GM12892 (cell line): ENCODE measurements around the gene CPPED1.

ENCODE experiments used
- POLR2A ChIP-seq: IDR thresholded peaks from 2 replicates; pipeline ENCODE4 v1.6.1; 2011; ENCODE audit warnings: low read depth, low read length, control low read depth
- POLR2AphosphoS5 ChIP-seq: IDR thresholded peaks from 2 replicates; pipeline ENCODE4 v1.6.1; 2011; ENCODE audit warnings: low read depth, low read length, control low read depth
- TAF1 ChIP-seq: IDR thresholded peaks from 2 replicates; pipeline ENCODE4 v1.6.1; 2011; ENCODE audit warnings: low read depth, mild to moderate bottlenecking, control low read depth, low read length, borderline replicate concordance

DNA sequence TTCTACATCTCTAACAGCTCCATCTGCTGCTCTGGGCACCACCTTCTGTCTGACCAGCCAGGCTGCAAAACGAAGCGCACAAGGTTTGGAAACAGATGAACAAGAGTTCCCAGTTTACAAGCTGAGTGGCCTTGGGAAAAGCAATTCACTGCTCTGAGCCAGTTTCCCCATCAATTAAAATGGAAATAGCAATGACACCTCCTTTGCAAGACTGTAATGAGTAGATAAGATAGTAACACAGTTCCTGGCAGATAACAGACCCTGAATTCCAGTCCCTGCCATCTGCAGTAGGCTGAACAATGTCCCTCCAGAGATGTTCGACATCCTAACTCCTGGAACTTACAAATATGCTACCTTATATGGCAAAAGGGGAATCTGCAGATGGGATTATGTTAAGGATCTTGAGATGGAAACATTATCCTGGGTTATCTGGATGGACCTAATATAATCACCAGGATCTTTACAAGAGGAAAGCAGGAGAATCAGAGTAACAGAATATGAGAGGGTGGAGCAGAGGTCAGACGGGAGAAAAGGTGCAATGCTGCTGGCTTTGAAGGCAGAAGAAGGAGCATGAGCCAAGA, 27.9 kb downstream of the CPPED1 start:
- no peak for TF ChIP-seq POLR2AphosphoS5
- no peak for TF ChIP-seq POLR2A
- TF ChIP-seq TAF1: no peak
